Measurements from ENCODE around the gene IGHMBP2.

- TF ChIP-seq CTCF (IDR thresholded peaks at IDR 0.05): no peak
- TF ChIP-seq POLR2AphosphoS5 (IDR thresholded peaks at IDR 0.05): no peak
- no peak for TF ChIP-seq POLR2A (IDR thresholded peaks at IDR 0.05)
Measured at GRCh38 chr11:68908273-68908672, 4.6 kb downstream of the IGHMBP2 start.

Measured in sigmoid colon (tissue), 4 donors.